Measurements from ENCODE around the gene LCE6A.

GRCh38 chr1:152880907-152881306 lies 38.3 kb downstream of the LCE6A start:
- no peak for TF ChIP-seq CTCF (IDR thresholded peaks at IDR 0.05; ENCODE audit: low read depth, low read length)
- no peak for TF ChIP-seq MAX (IDR thresholded peaks at IDR 0.05; ENCODE audit: low read depth, low read length)
- TF ChIP-seq POLR2A (IDR thresholded peaks at IDR 0.05; ENCODE audit: extremely low read depth, insufficient read length) = no peak

Measured in NB4 (cell line).